ENCODE results near the gene HSBP1L1.
"Not testable (repeated sequence)": the region's sequence is repeated elsewhere in the genome, so short reads cannot be mapped to it uniquely, and the experiment has no call there.

HSBP1L1 gene

DNA sequence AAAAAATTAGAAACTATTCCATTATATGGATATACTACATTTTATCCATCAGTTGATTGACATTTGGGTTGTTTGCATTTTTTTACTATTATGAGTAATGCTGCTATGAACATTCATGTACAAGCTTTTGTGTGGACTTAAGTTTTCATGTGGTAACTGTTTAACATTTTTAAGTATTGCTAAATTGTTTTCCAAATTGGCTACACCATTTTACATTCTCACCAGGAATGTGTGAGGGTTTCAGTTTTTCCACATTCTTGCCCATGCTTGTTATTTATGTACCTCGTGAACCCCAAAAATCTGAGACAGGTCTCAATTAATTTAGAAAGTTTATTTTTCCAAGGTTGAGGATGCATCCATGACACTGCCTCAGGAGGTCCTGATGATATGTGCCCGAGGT lies 27.1 kb downstream of the HSBP1L1 start:
- H3K4me3 ChIP-seq (ENCODE audit: low read depth, low read length), result no peak overlapping the region
- no peaks in the 10 kb centered on the region for H3K36me3 ChIP-seq
- DNase-seq, result no peak
- H3K4me1 ChIP-seq, result no peaks in the 10 kb centered on the region
- no peaks in the 10 kb centered on the region for H3K27me3 ChIP-seq
- no peak for TF ChIP-seq CTCF (IDR thresholded peaks at IDR 0.05; ENCODE audit: low read depth, low read length)
- no peaks in the 10 kb centered on the region for H3K9me3 ChIP-seq

- not testable (repeated sequence) for DNase-seq, H3K4me1 ChIP-seq
Measured at GRCh38 chr18:79999701-80000100, 35.3 kb downstream of the HSBP1L1 start.

DNA sequence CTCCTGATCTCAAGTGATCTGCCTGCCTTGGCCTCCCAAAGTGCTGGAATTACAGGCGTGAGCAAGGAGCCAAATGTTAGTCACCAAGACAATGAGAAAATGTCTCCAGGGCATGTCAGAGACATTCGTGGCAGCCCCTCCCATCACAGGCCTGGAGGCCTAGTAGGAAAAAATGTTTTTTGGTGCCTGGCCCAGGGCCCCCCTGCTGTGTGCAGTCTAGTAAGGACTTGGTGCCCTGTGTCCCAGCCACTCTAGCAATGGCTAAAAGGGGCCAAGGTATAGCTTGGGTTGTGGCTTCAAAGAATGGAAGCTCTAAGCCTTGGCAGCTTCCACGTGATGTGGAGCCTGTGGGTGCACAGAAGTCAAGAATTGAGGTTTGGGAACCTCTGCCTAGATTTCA lies 36.4 kb downstream of the HSBP1L1 start:
- Histone ChIP-seq H3K27me3 (no peaks in the 10 kb centered on the region), H3K4me1 (no peaks in the 10 kb centered on the region), H3K4me3 (ENCODE audit: low read depth, low read length) (no peak overlapping the region), H3K36me3 (no peaks in the 10 kb centered on the region), H3K9me3 (no peaks in the 10 kb centered on the region)
- no peak for DNase-seq
- TF ChIP-seq CTCF (IDR thresholded peaks at IDR 0.05; ENCODE audit: low read depth, low read length), result no peak

More at GRCh38 chr18:79999701-80000100, 35.3 kb downstream of the HSBP1L1 start:
- H3K36me3 ChIP-seq; H3K9me3 ChIP-seq; H3K27me3 ChIP-seq; H3K4me3 ChIP-seq (ENCODE audit: low read depth, low read length): not testable (repeated sequence)

DNA sequence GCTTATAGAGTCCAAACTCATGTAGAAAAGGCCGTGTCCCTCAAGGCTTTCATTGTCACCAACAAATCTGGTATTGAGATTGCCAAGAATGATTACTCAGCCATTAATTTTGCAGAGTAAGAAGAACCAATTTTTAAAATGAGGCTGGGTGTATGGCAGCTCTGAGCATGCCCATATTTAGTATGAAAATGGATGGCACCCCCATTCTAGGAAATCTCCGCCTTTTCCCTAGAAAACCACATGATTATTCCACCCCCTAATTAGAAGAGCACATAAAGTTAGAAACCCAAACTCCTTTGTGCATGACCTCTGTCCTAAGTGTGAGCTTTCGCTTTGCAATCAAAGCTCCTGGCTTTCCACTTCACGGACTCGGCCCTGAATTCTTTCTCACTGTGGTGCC lies 38.0 kb downstream of the HSBP1L1 start:
- no peak for TF ChIP-seq CTCF (IDR thresholded peaks at IDR 0.05; ENCODE audit: low read depth, low read length)
- no peaks in the 10 kb centered on the region for H3K9me3 ChIP-seq
- H3K27me3 ChIP-seq, result no peaks in the 10 kb centered on the region
- DNase-seq, result no peak
- H3K36me3 ChIP-seq, result no peaks in the 10 kb centered on the region
- H3K4me3 ChIP-seq (ENCODE audit: low read depth, low read length), result no peak overlapping the region
- H3K4me1 ChIP-seq, result no peaks in the 10 kb centered on the region

GRCh38 chr18:80004600-80005342 lies 40.3 kb downstream of the HSBP1L1 start:
- Histone ChIP-seq H3K4me1 (no peaks in the 10 kb centered on the region), H3K4me3 (ENCODE audit: low read depth, low read length) (no peak overlapping the region), H3K9me3 (no peaks in the 10 kb centered on the region), H3K36me3 (no peaks in the 10 kb centered on the region), H3K27me3 (no peaks in the 10 kb centered on the region)
- no peak for TF ChIP-seq CTCF (IDR thresholded peaks at IDR 0.05; ENCODE audit: low read depth, low read length)
- no peak for DNase-seq

DNA sequence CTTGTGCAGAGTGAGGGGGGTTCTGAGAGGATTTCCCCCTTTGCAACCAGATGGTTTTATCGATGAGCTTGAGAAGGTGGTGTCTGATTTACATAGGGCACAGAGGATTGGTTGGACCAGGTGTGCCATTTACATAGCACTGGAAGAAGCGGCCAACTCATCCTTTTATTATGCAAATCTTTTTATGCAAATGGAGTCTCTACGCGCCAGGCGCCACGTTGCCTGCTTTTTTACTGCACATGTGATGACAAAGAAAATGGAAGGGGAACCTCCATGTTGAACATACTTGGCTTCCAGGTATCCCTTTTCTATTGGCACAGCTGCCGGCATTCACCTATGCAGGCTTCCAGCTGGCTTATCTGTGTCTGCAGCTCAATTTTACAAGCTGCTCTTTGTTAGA lies 42.3 kb downstream of the HSBP1L1 start:
- H3K27me3 ChIP-seq, result no peaks in the 10 kb centered on the region
- no peak overlapping the region for H3K4me3 ChIP-seq (ENCODE audit: low read depth, low read length)
- no peaks in the 10 kb centered on the region for H3K9me3 ChIP-seq
- H3K36me3 ChIP-seq, result no peaks in the 10 kb centered on the region
- DNase-seq, result no peak
- no peak for TF ChIP-seq CTCF (IDR thresholded peaks at IDR 0.05; ENCODE audit: low read depth, low read length)
- no peaks in the 10 kb centered on the region for H3K4me1 ChIP-seq

Measured in BE2C (cell line).